ENCODE measurements around the gene CLEC7A. TPM values are rescaled to one million over a fixed set of nuclear protein-coding genes. Genes with fewer than 3 reads are reported as not detected.

The CLEC7A gene
- total RNA-seq, 1 donor from 2014 or later: not detected

DNA sequence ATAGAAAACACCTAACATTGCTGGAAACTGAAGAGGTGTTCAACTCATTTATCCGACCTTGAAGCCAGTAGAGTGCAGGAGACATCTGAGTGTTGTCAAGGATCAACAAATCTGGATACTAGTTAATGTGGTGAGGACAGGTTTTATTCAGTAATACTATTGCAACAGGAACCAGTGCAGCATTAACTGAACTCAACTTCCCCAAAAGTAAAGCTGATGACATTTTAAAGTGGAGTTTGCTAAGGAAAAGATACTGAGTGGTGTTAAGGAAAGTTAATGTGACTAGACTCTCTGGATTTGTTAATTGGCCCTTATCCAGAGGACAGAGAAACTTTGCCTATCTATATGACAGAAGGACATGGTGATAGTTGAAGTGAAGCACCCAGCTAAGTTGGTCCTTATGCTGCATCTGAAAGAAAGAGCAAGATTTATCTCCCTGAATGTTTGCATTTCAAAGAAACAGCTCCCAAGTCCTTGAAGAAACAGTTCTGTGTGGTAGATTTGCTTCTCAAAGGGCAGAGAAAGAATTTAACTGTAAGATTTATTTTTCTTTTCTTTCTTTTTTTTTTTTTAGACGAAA lies 1.2 kb upstream of the CLEC7A start:
- no peaks in the 10 kb centered on the region for H3K36me3 Mint-ChIP-seq (ENCODE audit: unreplicated experiment)
- H3K9me3 Mint-ChIP-seq (ENCODE audit: unreplicated experiment): no peaks in the 10 kb centered on the region
- no peak for DNase-seq (ENCODE audit: extremely low spot score, unreplicated experiment)
- no peak overlapping the region for H3K4me3 Mint-ChIP-seq (ENCODE audit: unreplicated experiment)
- TF ChIP-seq, protein P1, sequence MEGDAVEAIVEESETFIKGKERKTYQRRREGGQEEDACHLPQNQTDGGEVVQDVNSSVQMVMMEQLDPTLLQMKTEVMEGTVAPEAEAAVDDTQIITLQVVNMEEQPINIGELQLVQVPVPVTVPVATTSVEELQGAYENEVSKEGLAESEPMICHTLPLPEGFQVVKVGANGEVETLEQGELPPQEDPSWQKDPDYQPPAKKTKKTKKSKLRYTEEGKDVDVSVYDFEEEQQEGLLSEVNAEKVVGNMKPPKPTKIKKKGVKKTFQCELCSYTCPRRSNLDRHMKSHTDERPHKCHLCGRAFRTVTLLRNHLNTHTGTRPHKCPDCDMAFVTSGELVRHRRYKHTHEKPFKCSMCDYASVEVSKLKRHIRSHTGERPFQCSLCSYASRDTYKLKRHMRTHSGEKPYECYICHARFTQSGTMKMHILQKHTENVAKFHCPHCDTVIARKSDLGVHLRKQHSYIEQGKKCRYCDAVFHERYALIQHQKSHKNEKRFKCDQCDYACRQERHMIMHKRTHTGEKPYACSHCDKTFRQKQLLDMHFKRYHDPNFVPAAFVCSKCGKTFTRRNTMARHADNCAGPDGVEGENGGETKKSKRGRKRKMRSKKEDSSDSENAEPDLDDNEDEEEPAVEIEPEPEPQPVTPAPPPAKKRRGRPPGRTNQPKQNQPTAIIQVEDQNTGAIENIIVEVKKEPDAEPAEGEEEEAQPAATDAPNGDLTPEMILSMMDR (IDR thresholded peaks at IDR 0.05): no peak
- no peak overlapping the region for H3K27ac Mint-ChIP-seq (ENCODE audit: unreplicated experiment)
- H3K4me1 Mint-ChIP-seq (ENCODE audit: unreplicated experiment): no peaks in the 10 kb centered on the region
- H3K27me3 Mint-ChIP-seq (ENCODE audit: unreplicated experiment): peaks cover 27% of the 10 kb centered on the region

GRCh38 chr12:10128687-10129086 lies 1.3 kb downstream of the CLEC7A start:
- TF ChIP-seq, protein P1 (IDR thresholded peaks at IDR 0.05): no peak
- Mint-ChIP-seq H3K4me3 (ENCODE audit: unreplicated experiment) (no peak overlapping the region), H3K9me3 (ENCODE audit: unreplicated experiment) (no peaks in the 10 kb centered on the region)

GRCh38 chr12:10126413-10126812 lies 3.6 kb downstream of the CLEC7A start:
- no peaks in the 10 kb centered on the region for H3K4me1 Mint-ChIP-seq (ENCODE audit: unreplicated experiment)
- H3K9me3 Mint-ChIP-seq (ENCODE audit: unreplicated experiment): no peaks in the 10 kb centered on the region
- no peaks in the 10 kb centered on the region for H3K36me3 Mint-ChIP-seq (ENCODE audit: unreplicated experiment)
- no peak for DNase-seq (ENCODE audit: extremely low spot score, unreplicated experiment)
- H3K27ac Mint-ChIP-seq (ENCODE audit: unreplicated experiment): no peak overlapping the region
- peaks cover 29% of the 10 kb centered on the region for H3K27me3 Mint-ChIP-seq (ENCODE audit: unreplicated experiment)
- TF ChIP-seq, protein P1 (IDR thresholded peaks at IDR 0.05): no peak
- H3K4me3 Mint-ChIP-seq (ENCODE audit: unreplicated experiment): no peak overlapping the region

More at GRCh38 chr12:10128687-10129086, 1.3 kb downstream of the CLEC7A start:
- DNase-seq (ENCODE audit: extremely low spot score, unreplicated experiment): no peak
- Mint-ChIP-seq H3K4me1 (ENCODE audit: unreplicated experiment) (no peaks in the 10 kb centered on the region), H3K27me3 (ENCODE audit: unreplicated experiment) (peaks cover 29% of the 10 kb centered on the region), H3K36me3 (ENCODE audit: unreplicated experiment) (no peaks in the 10 kb centered on the region), H3K27ac (ENCODE audit: unreplicated experiment) (no peak overlapping the region)

DNA sequence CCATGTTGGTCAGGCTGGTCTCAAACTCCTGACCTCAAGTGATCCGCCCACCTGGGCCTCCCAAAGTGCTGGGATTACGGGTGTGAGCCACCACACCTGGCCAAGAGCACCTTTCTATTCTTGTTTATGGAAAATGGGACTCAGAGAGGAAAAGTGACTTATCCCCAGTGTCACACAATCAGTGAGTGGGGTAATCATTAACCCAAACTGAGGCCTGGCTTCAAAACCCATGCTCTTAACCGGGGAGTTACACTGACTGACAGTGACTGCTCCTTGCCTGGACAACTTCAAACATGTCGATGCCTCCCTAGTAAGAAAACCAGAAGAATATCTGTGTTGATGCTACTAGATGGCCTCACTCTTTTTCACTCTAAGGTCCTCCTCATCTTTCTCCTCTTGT lies 7.3 kb downstream of the CLEC7A start:
- DNase-seq (ENCODE audit: extremely low spot score, unreplicated experiment): no peak
- no peak overlapping the region for H3K27ac Mint-ChIP-seq (ENCODE audit: unreplicated experiment)
- no peaks in the 10 kb centered on the region for H3K4me1 Mint-ChIP-seq (ENCODE audit: unreplicated experiment)
- peaks cover 12% of the 10 kb centered on the region for H3K27me3 Mint-ChIP-seq (ENCODE audit: unreplicated experiment)
- TF ChIP-seq, protein P1 (IDR thresholded peaks at IDR 0.05): no peak
- no peak overlapping the region for H3K4me3 Mint-ChIP-seq (ENCODE audit: unreplicated experiment)
- H3K36me3 Mint-ChIP-seq (ENCODE audit: unreplicated experiment): no peaks in the 10 kb centered on the region
- H3K9me3 Mint-ChIP-seq (ENCODE audit: unreplicated experiment): no peaks in the 10 kb centered on the region

GRCh38 chr12:10121278-10121677 lies 8.7 kb downstream of the CLEC7A start:
- Mint-ChIP-seq H3K27ac (ENCODE audit: unreplicated experiment) (no peak overlapping the region), H3K4me1 (ENCODE audit: unreplicated experiment) (no peaks in the 10 kb centered on the region), H3K9me3 (ENCODE audit: unreplicated experiment) (no peaks in the 10 kb centered on the region), H3K27me3 (ENCODE audit: unreplicated experiment) (peaks cover 5% of the 10 kb centered on the region), H3K36me3 (ENCODE audit: unreplicated experiment) (no peaks in the 10 kb centered on the region), H3K4me3 (ENCODE audit: unreplicated experiment) (no peak overlapping the region)
- no peak for DNase-seq (ENCODE audit: extremely low spot score, unreplicated experiment)
- TF ChIP-seq, protein P1 (IDR thresholded peaks at IDR 0.05): no peak

Measured in osteocyte (in vitro differentiated cells).